EL (cell line): Measurements from ENCODE around the gene FAM184B.

Source experiments
- DNase-seq: peaks from one replicate; pipeline ENCODE4 v3.0.0-alpha.2; 2016

FAM184B gene

DNA sequence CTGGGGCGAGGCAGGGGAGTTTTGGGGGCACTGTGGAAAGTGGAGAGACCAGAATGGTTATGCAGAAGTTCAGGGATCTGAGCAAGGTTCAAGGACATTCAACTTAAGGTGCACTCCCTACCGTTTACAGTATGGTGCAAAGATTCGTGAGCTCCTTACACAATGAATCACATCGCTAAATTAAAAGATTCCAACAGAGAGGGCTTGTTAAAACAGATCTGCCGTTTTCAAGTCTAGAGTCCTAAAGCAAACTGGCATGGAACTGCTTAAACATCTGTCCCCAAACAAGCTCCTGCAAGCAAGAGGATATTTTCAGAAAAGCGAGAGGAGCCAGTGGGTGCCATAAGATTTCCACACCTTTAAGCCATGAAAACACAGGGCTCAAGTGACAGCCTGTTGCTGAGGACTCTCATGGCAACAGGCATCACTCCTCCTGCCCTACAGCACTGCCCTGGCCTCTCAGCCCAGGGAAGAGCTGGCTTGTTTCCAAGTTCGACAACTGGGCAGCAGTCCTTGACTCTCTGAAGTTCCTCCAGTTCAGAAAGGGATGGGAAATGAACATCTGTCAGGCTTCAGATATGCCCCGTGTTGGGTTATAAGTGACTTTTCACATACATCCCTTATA lies 10.0 kb downstream of the FAM184B start:
- DNase-seq: no peak

DNA sequence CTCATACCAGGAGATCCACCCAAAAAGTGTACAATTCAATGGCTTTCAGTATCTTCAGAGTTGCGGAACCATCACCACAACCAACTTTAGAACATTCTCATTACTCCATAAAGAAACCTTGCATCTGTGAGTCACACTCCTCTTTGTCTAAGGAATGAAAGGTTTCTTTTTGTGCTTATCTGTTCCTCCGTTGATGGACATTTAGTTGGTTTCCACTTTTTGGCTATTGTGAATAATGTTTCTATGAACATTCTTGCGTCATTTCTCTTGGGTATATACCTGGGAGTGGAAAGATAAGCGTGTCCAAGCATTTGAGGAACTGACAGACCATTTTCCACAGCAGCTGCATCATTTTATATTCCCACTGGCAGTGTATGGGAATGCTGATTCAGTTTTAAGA lies 10.6 kb downstream of the FAM184B start:
- no peak for DNase-seq

DNA sequence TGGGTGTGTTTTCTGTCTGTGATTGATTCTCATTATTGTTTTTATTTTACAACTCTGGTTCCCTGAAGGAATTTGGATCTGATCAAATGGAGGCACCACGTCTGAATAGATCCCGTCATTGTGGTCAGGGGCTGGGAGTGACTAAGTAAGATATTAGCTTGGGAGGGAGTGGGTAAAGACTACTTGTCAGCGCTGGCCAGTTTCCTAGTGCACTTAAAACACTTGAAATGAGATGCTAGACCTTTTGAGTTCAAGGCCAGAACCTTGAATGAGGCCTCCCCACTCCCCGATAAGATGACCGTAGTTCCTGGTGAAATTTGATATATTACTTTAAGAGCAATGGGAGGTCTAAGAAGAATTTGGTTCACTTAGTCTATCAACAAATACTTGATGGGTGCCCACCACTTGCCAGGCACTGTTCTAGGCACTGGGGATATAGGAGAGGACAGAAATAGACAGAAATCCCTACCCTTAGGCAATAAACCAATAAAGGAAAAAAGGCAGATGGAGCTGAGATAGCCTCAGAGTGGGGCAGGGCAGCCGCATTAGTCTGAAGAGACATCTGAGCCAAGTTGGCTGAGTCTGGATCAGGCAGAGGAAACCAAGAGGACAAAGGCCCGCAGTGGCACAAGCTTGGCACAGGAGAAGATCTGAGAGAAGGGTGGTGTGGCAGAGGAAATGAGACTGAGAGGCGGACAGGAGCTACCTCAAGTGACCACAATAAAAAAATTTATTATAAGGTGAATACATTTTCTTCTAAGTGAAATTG lies 11.8 kb downstream of the FAM184B start:
- DNase-seq: no peak

DNA sequence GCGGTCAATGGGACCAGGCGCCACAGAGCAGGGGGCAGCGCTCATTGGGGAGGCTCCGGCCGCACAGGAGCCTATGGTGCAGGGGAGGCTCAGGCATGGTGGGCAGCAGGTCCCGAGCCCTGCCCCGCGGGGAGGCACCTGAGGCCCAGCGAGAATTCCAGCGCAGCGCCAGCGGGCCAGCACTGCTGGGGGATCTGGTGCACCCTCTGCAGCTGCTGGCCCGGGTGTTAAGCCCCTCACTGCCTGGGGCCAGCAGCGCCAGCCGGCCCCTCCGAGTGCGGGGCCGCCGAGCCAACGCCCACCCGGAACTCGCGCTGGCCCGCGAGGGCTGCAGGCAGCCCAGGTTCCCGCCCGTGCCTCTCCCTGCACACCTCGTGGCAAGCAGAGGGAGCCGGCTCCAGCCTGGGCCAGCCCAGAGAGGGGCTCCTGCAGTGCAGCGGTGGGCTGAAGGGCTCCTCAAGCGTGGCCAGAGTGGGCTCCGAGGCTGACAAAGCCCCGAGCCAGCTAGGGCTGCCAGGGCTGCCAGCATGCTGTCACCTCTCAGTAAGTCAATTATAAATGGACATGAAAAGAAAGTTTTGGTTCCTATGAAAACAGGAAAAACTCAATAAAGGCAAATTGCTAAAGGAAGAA lies 14.5 kb downstream of the FAM184B start:
- no peak for DNase-seq

DNA sequence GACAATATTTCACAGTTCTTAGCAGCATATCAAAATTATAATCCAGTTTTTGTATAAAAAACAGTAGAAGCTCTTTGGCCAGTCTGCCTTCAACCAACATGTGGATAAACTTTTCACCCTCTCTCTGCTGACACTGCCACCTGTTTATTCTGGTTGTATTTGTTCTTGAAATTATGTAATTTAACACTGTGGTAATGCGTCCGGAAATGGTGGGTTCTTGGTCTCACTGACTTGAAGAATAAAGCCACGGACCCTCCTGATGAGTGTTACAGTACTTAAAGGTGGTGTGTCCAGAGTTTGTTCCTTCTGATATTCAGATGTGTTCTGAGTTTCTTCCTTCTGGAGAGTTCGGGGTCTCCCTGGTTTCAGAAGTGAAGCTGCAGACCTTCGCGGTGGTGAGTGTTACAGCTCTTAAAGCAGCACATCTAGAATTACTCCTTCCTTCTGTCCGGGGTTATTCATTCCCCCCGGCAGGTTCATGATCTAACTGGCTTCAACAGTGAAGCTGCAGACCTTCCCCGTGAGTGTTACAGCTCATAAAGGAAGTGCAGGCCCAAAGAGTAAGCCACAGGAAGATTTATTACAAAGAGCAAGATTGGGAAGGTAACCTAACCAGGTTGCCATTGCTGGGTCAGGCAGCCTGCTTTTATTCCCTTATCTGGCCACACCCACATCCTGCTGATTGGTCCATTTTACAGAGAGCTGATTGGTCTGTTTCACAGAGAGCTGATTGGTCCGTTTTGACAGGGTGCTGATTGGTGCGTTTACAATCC lies 15.7 kb downstream of the FAM184B start:
- no peak for DNase-seq

DNA sequence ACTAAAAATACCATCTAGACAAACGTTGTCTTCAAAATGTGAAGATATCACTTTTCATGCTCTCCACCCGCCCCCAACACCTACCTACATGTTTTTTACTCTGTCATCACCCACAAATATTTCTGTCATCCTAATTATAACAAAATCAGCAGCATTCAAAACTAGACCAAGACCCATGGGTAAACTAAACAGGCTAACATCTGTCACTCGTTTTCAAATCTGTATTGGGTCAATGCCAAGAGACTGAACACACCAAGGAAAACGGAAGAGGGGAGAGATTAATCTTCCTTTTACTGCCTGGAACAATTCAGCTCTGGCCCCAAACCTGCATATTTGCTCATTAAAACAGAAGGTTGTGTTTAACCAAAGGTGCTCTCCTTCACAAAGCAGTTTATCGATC lies 17.5 kb downstream of the FAM184B start:
- no peak for DNase-seq

DNA sequence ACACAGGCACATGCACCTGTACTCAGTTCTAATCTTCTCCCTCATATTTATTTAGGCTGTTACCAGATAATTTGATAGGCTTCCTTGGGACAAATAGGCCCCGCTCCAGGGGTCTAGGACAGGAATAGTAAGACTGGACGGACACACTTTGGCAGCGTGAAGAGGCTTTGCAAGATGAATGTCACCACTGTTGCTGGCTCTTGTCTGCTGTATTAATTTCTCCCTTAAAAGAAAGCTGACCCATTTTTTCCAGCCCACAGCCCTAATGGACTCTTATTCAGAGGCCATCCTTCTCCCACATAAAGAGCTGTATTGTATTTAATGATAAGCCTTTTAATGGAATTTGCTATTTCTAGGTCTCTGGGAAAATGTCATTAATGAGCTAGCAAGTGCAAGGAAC lies 18.0 kb downstream of the FAM184B start:
- no peak for DNase-seq

DNA sequence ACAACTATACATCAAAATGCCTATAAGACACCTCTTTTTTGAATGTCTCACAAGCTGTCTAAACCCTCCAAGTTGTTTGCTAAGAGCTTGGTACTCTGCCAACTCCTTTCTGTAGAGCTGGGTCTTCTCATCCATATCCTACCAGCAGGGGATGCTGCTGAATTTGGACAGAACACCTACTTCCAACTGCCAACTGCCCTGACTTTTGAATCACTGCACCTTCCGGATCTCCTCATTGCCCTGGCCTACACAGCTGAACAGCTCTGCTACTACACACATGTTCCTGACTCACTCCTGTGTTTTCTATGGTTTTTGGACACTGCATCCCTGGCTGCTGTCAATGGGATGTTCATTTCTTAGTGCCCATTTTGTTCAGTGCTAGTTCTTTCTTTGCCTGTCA lies 18.7 kb downstream of the FAM184B start:
- peak; percentile 23 for DNase-seq

DNA sequence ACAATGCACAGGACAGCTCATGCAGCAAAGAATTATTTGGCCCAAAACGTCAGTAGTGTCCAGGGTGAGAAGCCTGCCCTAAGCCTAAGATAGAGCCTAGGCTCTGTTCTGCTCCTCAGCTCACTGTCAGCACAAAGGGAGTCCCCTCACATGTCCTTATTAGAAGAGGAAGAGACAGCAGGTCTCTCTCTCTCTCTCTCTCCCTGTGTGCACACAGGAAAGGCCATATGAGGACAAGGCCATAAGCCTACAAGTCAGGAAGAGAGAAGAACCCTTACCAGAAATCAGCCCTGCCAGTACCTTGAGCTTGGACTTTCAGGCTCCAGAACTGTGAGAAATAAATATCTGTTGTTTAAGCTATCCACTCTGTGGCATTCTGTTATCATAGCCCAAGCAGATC lies 20.4 kb downstream of the FAM184B start:
- no peak for DNase-seq

DNA sequence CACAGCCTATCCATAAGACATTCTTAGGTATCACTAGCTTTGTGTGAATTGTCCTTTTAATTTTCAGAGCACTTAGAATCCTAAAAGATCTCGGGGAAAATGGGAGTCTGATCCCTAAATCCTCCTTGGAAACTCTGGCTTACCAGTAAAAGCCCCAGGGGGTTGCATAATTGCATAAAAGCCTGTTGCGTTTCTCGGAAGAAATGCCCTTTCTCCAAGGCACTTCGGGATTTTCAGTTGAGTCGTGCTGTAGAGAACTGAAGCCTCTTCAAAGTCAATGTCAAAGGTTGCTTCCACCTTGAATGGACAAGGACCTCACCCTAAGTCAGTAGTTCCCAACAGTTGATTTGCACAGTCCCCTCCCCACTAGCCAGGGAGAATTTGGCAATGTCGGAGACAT lies 20.8 kb downstream of the FAM184B start:
- DNase-seq: no peak

DNA sequence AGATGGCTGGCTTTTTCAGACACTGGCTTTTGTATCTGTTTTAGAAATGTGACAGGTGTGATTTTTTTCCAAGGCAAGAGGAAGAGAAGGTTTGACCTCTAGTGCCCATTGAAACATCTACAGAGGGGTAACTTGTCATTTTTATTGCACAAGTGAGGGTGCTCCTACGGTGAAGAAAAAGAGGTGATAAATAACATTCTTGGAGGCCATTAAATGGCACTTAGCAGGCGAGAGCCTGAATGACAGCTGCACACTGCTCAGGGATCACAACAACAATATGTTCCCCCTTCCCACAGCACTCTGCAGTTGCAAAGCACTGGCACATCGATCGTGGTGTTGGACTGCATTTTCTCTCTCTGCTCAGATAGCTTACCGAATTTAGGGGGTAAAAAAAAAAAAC lies 22.9 kb downstream of the FAM184B start:
- no peak for DNase-seq

DNA sequence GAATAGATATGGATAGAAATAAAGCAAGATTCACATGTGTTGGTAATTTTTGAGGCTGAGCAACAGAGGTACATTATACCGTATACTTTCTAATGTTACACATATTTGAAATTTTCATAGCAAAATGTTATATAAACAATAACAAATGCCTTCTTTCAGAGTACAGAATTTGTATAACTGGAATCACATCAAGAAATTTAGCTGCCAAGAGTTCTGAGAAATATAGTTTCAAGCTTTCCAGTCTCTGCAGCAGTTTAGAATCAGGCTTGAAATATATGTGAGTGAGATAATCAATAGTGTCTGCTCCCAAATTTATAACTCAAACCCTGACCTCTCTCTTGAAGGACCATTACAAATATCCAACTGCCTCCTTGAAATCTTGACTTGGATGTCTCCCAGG lies 23.8 kb downstream of the FAM184B start:
- no peak for DNase-seq

DNA sequence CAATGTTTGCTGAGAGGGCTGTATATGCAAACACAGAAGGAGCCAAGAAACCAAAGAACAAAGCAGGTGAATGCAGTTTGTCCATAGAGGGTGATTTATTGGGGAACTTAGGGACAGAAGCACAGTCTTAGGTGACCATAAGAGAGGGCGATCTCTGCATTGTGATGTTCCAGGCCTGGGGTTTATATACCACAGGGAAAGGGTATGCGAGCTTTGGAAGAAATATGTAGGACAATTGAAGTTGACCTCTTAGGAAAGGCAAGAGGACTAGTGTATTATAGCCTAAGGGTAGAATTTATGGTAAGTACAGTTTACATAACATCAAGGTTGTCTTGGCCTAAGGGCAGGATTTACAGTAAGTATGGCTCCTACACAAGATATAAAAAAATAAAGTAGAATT lies 27.8 kb downstream of the FAM184B start:
- no peak for DNase-seq

DNA sequence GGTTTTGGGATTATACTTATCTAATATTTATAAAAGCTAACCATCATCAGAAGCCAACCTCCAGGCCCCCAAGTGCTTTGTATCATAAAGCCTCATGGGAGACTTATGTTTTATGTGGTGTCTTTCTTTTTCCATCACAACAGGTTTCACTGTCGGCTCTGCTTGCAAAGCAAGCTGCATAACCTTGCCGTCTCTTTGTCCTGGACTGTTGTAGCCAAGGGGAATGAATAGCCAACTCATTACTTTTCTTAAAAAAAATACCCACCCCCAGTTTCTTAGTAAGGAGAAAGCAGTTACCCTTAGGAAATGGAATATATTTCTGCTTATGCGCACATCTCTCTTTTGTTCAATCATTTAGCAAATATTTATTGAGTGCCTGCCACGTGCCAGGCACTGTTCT lies 40.7 kb downstream of the FAM184B start:
- DNase-seq: no peak

DNA sequence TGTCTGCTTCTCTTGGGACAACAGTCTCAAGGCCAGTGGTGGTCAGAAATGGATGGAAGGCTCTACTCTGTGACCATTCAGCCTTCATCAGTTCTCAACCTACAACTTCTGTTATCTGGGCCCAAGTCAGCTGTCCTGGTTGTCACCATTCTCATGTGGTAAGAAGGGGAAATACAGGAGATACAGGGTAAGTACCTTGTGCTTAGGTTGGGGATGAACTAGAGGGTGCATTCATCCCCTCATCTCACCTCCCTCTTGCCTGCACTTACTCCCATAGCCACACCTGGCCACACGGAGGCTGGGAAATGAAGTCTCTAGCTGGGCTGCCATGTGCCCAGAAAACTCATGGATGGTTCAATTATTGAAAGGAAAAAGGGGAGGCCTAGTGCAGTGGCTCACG lies 44.9 kb downstream of the FAM184B start:
- no peak for DNase-seq

DNA sequence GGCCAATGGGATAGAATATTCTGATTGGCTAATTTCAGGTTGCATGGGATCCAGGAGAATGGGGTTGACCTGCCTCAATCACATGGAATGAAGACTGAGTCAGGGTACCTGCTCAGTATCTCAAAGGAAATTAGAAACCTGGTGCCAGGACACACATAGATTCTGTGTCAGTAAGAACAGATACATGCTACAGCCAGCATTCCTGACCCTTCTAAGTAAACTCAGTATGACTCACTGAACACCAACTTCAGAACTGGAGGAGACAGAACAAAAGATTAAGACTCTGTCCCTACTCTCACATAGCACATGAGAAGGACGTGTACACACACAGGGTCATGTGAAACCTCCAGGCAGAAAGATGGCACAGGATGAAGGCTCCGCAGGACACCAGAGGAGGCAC lies 54.5 kb downstream of the FAM184B start:
- DNase-seq: no peak

DNA sequence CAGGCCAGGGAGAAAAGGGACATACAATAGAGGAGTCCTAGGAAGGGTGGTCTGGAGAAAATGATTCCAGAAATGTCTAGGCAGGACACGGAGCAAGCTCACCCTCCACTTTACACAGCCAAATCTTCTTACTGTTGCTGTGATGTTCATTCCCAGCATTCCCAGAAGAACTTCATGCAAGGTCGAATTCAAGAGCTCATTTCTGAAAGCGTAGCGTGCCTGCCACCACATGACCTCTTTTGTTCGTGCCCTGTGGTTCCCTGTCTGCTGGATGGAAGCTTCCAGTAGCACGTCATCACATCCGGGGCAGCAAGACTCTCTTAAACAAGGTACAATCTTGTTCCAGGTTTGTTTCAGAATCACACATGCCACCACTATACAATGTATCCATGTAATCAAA lies 57.8 kb downstream of the FAM184B start:
- no peak for DNase-seq

DNA sequence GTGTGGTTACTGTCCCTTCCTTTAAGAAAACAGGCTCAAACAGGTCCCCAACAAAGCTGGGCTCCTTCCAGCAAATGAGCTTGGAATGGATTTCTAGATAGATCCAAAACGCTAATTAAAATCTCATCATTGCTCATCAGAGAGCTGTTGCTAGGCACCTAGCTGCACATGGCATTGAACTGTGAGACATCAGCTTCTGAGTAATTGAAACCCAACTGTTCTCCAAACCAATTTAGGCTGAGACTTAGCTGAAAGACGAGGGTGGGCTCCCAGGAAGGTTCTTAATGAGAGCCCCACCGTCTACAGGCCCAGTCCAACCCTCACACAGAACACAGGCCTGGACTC lies 59.1 kb downstream of the FAM184B start:
- DNase-seq: no peak

DNA sequence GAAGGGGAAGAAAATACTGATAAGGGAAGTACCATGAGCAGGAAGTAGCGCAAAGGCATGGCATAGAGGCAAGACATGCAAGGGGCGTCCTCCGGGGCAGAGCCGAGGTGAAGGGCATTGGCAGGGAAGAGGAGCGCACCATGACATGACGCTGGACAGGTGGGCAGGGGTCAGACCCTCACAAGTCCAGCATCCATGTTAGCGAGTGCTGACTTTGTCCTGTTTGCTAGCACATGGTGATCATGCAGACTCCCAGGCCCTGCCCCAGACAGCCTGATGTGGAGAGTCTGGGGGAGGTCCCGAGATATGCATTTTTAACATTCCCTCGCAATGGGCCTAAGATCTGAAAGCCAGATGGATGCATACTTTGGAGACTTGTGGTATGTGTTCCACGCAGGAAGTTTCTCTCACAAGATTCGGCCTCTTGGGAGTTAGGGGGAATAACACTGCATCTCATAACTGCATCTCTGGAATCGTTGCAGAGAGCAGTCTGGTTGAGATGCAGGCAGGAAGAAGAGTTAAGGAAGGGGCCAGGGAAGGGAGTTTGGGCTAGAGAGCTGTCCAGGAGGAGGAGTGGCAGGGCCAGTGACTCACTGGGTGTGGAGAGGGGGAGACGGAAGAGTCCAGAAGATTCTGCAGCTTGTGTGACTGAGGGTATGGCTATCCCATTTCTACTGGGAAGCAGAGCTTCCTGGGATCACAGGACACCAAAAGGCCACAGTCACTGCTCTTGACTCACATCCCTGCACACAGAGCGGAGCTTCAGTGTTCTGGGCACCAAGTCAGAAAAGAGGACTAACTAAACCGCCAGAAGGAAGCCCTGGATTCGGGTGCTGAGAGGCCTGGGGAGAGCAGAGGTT lies 59.7 kb downstream of the FAM184B start:
- peak; percentile 50 for DNase-seq

DNA sequence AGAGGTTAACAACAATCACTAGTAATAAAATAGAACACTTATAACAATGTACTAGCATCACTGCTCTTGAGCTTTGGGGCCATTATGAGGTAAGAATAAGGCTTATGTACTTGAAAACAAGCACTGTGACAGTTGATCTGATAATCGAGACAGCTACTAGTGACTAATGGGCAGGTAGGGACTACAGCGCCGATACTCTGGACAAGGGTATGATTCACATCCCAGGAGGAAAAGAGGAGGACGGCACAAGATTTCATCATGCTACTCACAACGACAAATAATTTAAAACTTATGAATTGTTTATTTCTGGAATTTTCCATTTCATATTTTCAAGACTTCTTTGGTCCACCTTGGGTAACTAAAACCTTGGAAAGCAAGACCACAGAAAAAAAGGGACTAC lies 62.3 kb downstream of the FAM184B start:
- no peak for DNase-seq

DNA sequence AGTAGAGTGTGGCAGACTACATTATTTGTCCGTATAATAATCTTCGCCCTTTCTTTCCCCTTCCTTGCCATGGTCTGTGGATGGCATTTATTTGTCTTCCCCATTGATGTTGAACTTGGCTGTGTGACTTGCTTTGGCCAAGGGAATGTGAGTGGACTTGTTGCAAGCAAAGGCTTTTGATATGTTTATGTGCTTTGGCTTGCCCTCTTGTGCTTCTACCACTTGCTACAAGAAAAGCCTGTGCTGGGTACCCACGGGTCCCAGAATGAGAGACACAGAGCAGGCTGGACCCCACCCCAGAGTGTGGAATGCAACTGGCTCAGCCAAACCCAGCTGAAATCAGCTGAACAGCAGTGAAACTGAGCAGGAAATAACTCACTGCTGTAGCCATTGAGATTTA lies 63.0 kb downstream of the FAM184B start:
- DNase-seq: no peak

DNA sequence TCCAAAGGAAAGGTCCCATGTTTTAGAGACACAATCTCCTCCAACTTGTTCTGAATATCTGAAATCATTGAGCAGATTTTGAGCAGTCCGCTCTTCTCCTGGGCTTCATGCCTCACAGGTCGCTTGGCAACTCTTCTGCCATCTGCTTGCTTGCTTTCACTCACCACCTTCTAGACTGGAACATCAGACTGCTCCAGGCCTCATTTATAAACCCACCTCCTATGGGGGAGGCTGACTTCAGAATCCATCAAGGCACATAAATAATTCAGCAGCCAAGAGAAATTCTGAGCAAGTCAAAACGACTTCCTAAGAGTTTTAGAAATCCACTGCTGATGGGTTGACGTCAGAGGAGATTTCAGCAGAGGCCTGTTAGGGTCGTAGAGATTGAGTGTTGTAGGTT lies 64.1 kb downstream of the FAM184B start:
- no peak for DNase-seq

DNA sequence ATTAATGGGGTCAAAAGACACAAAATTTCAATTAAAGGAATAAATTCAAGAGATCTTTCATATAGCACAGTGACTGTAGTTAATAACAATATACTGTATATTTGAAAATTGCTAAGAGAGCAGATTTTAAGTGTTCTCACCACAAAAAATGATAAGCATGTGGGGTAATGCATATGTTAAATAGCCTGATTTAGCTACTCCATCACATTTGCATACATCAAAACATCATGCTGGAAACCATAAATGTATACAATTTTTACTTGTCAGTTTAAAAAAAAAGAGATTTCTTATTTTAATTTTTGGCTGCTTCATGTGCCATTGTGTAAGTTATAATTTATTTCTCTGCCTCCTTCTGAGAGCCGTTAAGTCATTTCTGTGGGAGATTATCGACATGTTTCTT lies 65.9 kb downstream of the FAM184B start:
- DNase-seq: no peak
